Right lobe of liver (tissue), 6 donors: Measurements from ENCODE around the gene PSD4. TPM values are rescaled to one million over a fixed set of nuclear protein-coding genes. Genes with fewer than 3 reads are reported as not detected.

Experiments
- ATAC-seq, 4 donors: fragments of 200-7000 bp; cut with Tn5 transposase; one replicate each; pipeline ENCODE4 v1.9.1; 2020; ENCODE audit warnings: mild to moderate bottlenecking in 4 of 4, moderate library complexity in 4 of 4
- DNase-seq, 3 donors: peaks; one replicate each; pipeline ENCODE4 v3.0.0-alpha.2; 2020
- H3K27ac ChIP-seq, 3 donors: fragments of 200-600 bp; one replicate each; pipeline ENCODE4 v1.8.0; 2022
- H3K27me3 ChIP-seq, 2 donors: fragments of 200-600 bp; one replicate each; pipeline ENCODE4 v1.8.0; 2022
- H3K36me3 ChIP-seq, 4 donors: fragments of 200-600 bp; sonication (generic) in 1 of 4; one replicate each; pipeline versions ENCODE4 v1.5.1 to v1.8.0; 2017 to 2022; ENCODE audit warnings: control low read depth in 1 of 4
- H3K4me1 ChIP-seq, 4 donors: fragments of 200-600 bp; sonication (generic) in 1 of 4; one replicate each; pipeline versions ENCODE4 v1.5.1 to v1.8.0; 2017 to 2022; ENCODE audit warnings: control low read depth in 1 of 4
- H3K4me3 ChIP-seq, 3 donors: fragments of 200-600 bp; one replicate each; pipeline ENCODE4 v1.8.0; 2022
- H3K9me3 ChIP-seq, 4 donors: fragments of 200-600 bp; sonication (generic) in 1 of 4; one replicate each; pipeline versions ENCODE4 v1.5.1 to v1.8.0; 2017 to 2022; ENCODE audit warnings: control low read depth in 1 of 4
- CTCF ChIP-seq, 4 donors: fragments of 200-600 bp in 3 of 4; fragments of 450-650 bp in 1 of 4; IDR thresholded peaks; one replicate each; pipeline versions ENCODE4 v1.5.1 to v1.8.0; 2016 to 2022; ENCODE audit warnings: antibody characterized with exemption in 4 of 4, mild to moderate bottlenecking in 2 of 4
- POLR2A ChIP-seq: fragments of 450-650 bp; IDR thresholded peaks from one replicate; pipeline ENCODE4 v1.6.1; 2017; ENCODE audit warnings: antibody characterized with exemption, mild to moderate bottlenecking
- WGBS: methylation state at CpG from one replicate; pipeline ENCODE4 v1.1.6; 2018; ENCODE audit warnings: low coverage, low lambda C conversion rate; ENCODE audit not compliant: insufficient coverage; ENCODE audit errors: missing lambda C conversion rate; 5-methylcytosine and 5-hydroxymethylcytosine counted together
- intact Hi-C, 2 donors: fragments of 100-400 bp; cut with DNase I; formaldehyde crosslinking; loops; one replicate each; pipeline versions ENCODE4 v1.11.2 to v1.14.1; 2022
- total RNA-seq, 6 experiments: library from RNA; depleted of rRNA in 2 of 6; stranded (reverse); fragments of >200 nt in 2 of 6; fragmentation: NEBNext Ultra II Directional in 3 of 6; extraction: Animal tissue kit (Norgen Biotek cat#: 25700) in 3 of 6; gene quantifications; one replicate each; pipeline versions ENCODE4 v1.1.0 to v1.2.4, GENCODE V29; 2016 to 2023
- donor health status: DM: no; HTN: yes; CAD: no.
- donor health status: DM: no; HTN: no; CAD: no.
- donor health status: DM: no; HTN: no; CAD: no.
- donor health status: DM: no; HTN: yes; CAD: no.
- donor health status: DM: no; HTN: yes; CAD: no.

Gene PSD4
- total RNA-seq, 6 experiments from 2014 or later = 38.0 to 77.8 (median 58.7) TPM

- ATAC-seq = peak; percentile 62 to 84 (median 74)
- H3K9me3 ChIP-seq = no peaks in the 10 kb centered on the region
- peak overlapping the region; percentile 67 to 81 (median 76) for H3K4me3 ChIP-seq
- WGBS = 0% methylated on average over 17 of the region's 92 CpGs
- no peaks in the 10 kb centered on the region for H3K27me3 ChIP-seq
- intact Hi-C loops = no loop called here
- peak; percentile 79 to 82 (median 80) for DNase-seq
- H3K4me1 ChIP-seq = peaks cover 0 to 21% (median 9%) of the 10 kb centered on the region in 4 donors
- H3K27ac ChIP-seq = peak overlapping the region; percentile 94 to 99 (median 94)
- H3K36me3 ChIP-seq = no peaks in the 10 kb centered on the region
- no peak for TF ChIP-seq CTCF (IDR thresholded peaks at IDR 0.05)
- TF ChIP-seq POLR2A = peak; percentile 58
These were observed 16.5 kb upstream of the PSD4 start for GRCh38 chr2:113157118-113157896.

- DNase-seq (no peak), ATAC-seq (peak; percentile 36 to 51 (median 42))
- no peak for TF ChIP-seq POLR2A
- TF ChIP-seq CTCF (IDR thresholded peaks at IDR 0.05) = no peak
- H3K27ac ChIP-seq = peak overlapping the region; percentile 94 to 99 (median 94)
- no peaks in the 10 kb centered on the region for H3K27me3 ChIP-seq
- intact Hi-C loops = no loop called here
- 13% methylated on average over 6 of the region's 10 CpGs for WGBS
- peaks cover 0 to 21% (median 9%) of the 10 kb centered on the region in 4 donors for H3K4me1 ChIP-seq
- no peaks in the 10 kb centered on the region for H3K9me3 ChIP-seq
- H3K36me3 ChIP-seq = no peaks in the 10 kb centered on the region
- peak overlapping the region; percentile 67 to 81 (median 76) for H3K4me3 ChIP-seq
These were observed 15.6 kb upstream of the PSD4 start for GRCh38 chr2:113157897-113158753.

GRCh38 chr2:113158884-113159553, 14.8 kb upstream of the PSD4 start:
- H3K27me3 ChIP-seq = no peaks in the 10 kb centered on the region
- WGBS = 24% methylated on average over 4 of the region's 4 CpGs
- peak overlapping the region; percentile 67 to 81 (median 76) for H3K4me3 ChIP-seq
- peaks cover 0 to 24% (median 10%) of the 10 kb centered on the region in 4 donors for H3K4me1 ChIP-seq
- DNase-seq = no peak
- TF ChIP-seq CTCF (IDR thresholded peaks at IDR 0.05) = no peak
- TF ChIP-seq POLR2A = no peak
- peak; percentile 12 to 50 (median 41) for ATAC-seq
- intact Hi-C loops = no loop called here
- H3K36me3 ChIP-seq = no peaks in the 10 kb centered on the region
- H3K9me3 ChIP-seq = no peaks in the 10 kb centered on the region
- peak overlapping the region; percentile 94 to 99 (median 94) for H3K27ac ChIP-seq

- H3K9me3 ChIP-seq = no peaks in the 10 kb centered on the region
- H3K36me3 ChIP-seq = no peaks in the 10 kb centered on the region
- intact Hi-C loops = no loop called here
- no peaks in the 10 kb centered on the region for H3K27me3 ChIP-seq
- no peak for DNase-seq
- 89% methylated on average over 1 of the region's 1 CpG for WGBS
- no peak overlapping the region for H3K27ac ChIP-seq
- H3K4me1 ChIP-seq = peaks cover 0 to 35% (median 17%) of the 10 kb centered on the region in 4 donors
- no peak for ATAC-seq
- TF ChIP-seq CTCF (IDR thresholded peaks at IDR 0.05) (no peak), POLR2A (no peak)
- no peak overlapping the region for H3K4me3 ChIP-seq
These were observed 13.5 kb upstream of the PSD4 start for GRCh38 chr2:113160248-113160647.
